ENCODE measurements around the gene SCFD2. TPM values are rescaled to one million over a fixed set of nuclear protein-coding genes. Genes with fewer than 3 reads are reported as not detected.

Gene SCFD2
- total RNA-seq, 2 experiments from 2014 or later: 21.6 to 22.5 TPM

- peaks cover 9% of the 10 kb centered on the region for H3K36me3 Mint-ChIP-seq (ENCODE audit: low read depth)
- no peak overlapping the region for H3K27ac Mint-ChIP-seq
- H3K4me1 Mint-ChIP-seq: no peaks in the 10 kb centered on the region
- no peaks in the 10 kb centered on the region for H3K9me3 Mint-ChIP-seq (ENCODE audit: low read depth)
- DNase-seq: no peak
- H3K4me3 Mint-ChIP-seq: no peak overlapping the region
- ChIA-PET POLR2A (no interaction called here), CTCF (interaction anchor here (0.7 to 0.9 kb wide), 3 partner anchors 214 to 1035 kb away, joined by 3 to 4 read pairs (median 3); no protein-coding TSS in a partner anchor)
- intact Hi-C loops (cut with DNase I, micrococcal nuclease): loop anchor here (5.0 to 10.0 kb wide), 5 partner anchors 178 to 1018 kb away; partner anchors contain the start of gene FIP1L1 (in 1 of the 2)
- peak; percentile 30 for ATAC-seq
- no peaks in the 10 kb centered on the region for H3K27me3 Mint-ChIP-seq
These were observed 166.5 kb downstream of the SCFD2 start for GRCh38 chr4:53199356-53199755.

GRCh38 chr4:53197772-53198142 lies 168.1 kb downstream of the SCFD2 start:
- no peaks in the 10 kb centered on the region for H3K9me3 Mint-ChIP-seq (ENCODE audit: low read depth)
- ATAC-seq: no peak
- H3K27ac Mint-ChIP-seq: no peak overlapping the region
- no peak overlapping the region for H3K4me3 Mint-ChIP-seq
- no peak for DNase-seq
- no peaks in the 10 kb centered on the region for H3K27me3 Mint-ChIP-seq
- ChIA-PET POLR2A (no interaction called here), CTCF (interaction anchor here (0.7 to 1.5 kb wide), 5 partner anchors 11 to 1035 kb away, joined by 3 to 5 read pairs (median 4); no protein-coding TSS in a partner anchor)
- intact Hi-C loops (cut with DNase I, micrococcal nuclease): loop anchor here (1.0 to 10.0 kb wide), 7 partner anchors 180 to 1037 kb away; partner anchors contain the start of gene FIP1L1 (in 1 of the 2)
- no peaks in the 10 kb centered on the region for H3K4me1 Mint-ChIP-seq
- no peaks in the 10 kb centered on the region for H3K36me3 Mint-ChIP-seq (ENCODE audit: low read depth)

GRCh38 chr4:53196882-53197771 lies 168.7 kb downstream of the SCFD2 start:
- intact Hi-C loops (cut with DNase I, micrococcal nuclease): loop anchor here (1.0 to 10.0 kb wide), 7 partner anchors 180 to 1037 kb away; partner anchors contain the start of gene FIP1L1 (in 1 of the 2)
- ChIA-PET POLR2A (no interaction called here), CTCF (interaction anchor here (0.7 to 1.8 kb wide), 7 partner anchors 12 to 1037 kb away, joined by 3 to 5 read pairs (median 4); no protein-coding TSS in a partner anchor)
- ATAC-seq: peak; percentile 36
- Mint-ChIP-seq H3K4me1 (no peaks in the 10 kb centered on the region), H3K9me3 (ENCODE audit: low read depth) (no peaks in the 10 kb centered on the region), H3K36me3 (ENCODE audit: low read depth) (no peaks in the 10 kb centered on the region), H3K27me3 (no peaks in the 10 kb centered on the region), H3K4me3 (no peak overlapping the region), H3K27ac (no peak overlapping the region)
- no peak for DNase-seq

GRCh38 chr4:53195815-53196661 lies 169.8 kb downstream of the SCFD2 start:
- no peak for ATAC-seq
- no peaks in the 10 kb centered on the region for H3K4me1 Mint-ChIP-seq
- H3K27me3 Mint-ChIP-seq: no peaks in the 10 kb centered on the region
- H3K9me3 Mint-ChIP-seq (ENCODE audit: low read depth): no peaks in the 10 kb centered on the region
- H3K4me3 Mint-ChIP-seq: no peak overlapping the region
- ChIA-PET POLR2A (no interaction called here), CTCF (interaction anchor here (0.6 to 1.8 kb wide), 6 partner anchors 150 to 1038 kb away, joined by 3 to 5 read pairs (median 3); no protein-coding TSS in a partner anchor)
- intact Hi-C loops (cut with DNase I, micrococcal nuclease): loop anchor here (2.0 to 10.0 kb wide), 6 partner anchors 181 to 1021 kb away; partner anchors contain the start of gene FIP1L1 (in 1 of the 2)
- DNase-seq: no peak
- H3K27ac Mint-ChIP-seq: no peak overlapping the region
- no peaks in the 10 kb centered on the region for H3K36me3 Mint-ChIP-seq (ENCODE audit: low read depth)

DNA sequence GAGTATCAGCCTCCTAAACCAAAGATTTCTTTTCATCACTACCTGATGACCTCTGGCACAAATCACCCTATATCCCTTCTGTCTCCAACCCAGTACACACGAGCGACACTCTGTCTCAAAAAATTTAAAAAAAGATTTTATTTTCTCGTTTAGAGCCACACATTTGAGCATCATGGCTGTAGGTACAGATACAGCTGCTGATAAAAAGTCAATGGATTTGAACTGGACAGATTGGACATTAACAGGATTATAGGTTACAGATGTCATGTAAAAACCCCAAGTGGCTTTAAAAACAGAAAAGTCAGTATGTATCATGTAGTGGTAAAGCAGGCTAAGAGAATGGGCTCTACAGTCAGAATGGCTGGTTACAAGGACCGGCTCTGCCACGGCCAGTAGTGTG lies 171.1 kb downstream of the SCFD2 start:
- H3K9me3 Mint-ChIP-seq (ENCODE audit: low read depth): no peaks in the 10 kb centered on the region
- H3K36me3 Mint-ChIP-seq (ENCODE audit: low read depth): no peaks in the 10 kb centered on the region
- ChIA-PET POLR2A (no interaction called here), CTCF (interaction anchor here (0.7 to 1.3 kb wide), 3 partner anchors 178 to 1039 kb away, joined by 3 to 5 read pairs (median 3); no protein-coding TSS in a partner anchor)
- ATAC-seq (no peak), DNase-seq (no peak)
- H3K4me3 Mint-ChIP-seq: no peak overlapping the region
- H3K4me1 Mint-ChIP-seq: no peaks in the 10 kb centered on the region
- no peak overlapping the region for H3K27ac Mint-ChIP-seq
- intact Hi-C loops (cut with DNase I, micrococcal nuclease): loop anchor here (2.0 to 10.0 kb wide), 6 partner anchors 180 to 1023 kb away; partner anchors contain the start of gene FIP1L1 (in 1 of the 2)
- H3K27me3 Mint-ChIP-seq: no peaks in the 10 kb centered on the region

- H3K27ac Mint-ChIP-seq: no peak overlapping the region
- ChIA-PET POLR2A (no interaction called here), CTCF (no interaction called here)
- intact Hi-C loops (cut with DNase I, micrococcal nuclease): loop anchor here in 1 of 2 experiments (10.0 kb wide), 2 partner anchors 178 to 242 kb away; no protein-coding TSS in a partner anchor
- H3K4me1 Mint-ChIP-seq: no peaks in the 10 kb centered on the region
- H3K9me3 Mint-ChIP-seq (ENCODE audit: low read depth): no peaks in the 10 kb centered on the region
- H3K4me3 Mint-ChIP-seq: no peak overlapping the region
- DNase-seq (no peak), ATAC-seq (no peak)
- H3K36me3 Mint-ChIP-seq (ENCODE audit: low read depth): no peaks in the 10 kb centered on the region
- no peaks in the 10 kb centered on the region for H3K27me3 Mint-ChIP-seq
These were observed 172.8 kb downstream of the SCFD2 start for GRCh38 chr4:53193111-53193510.

- Mint-ChIP-seq H3K9me3 (ENCODE audit: low read depth) (no peaks in the 10 kb centered on the region), H3K4me1 (no peaks in the 10 kb centered on the region), H3K27ac (no peak overlapping the region), H3K27me3 (no peaks in the 10 kb centered on the region), H3K36me3 (ENCODE audit: low read depth) (no peaks in the 10 kb centered on the region), H3K4me3 (no peak overlapping the region)
- no peak for ATAC-seq
- CTCF ChIA-PET: no interaction called here
- no peak for DNase-seq
- POLR2A ChIA-PET: no interaction called here
- intact Hi-C loops (cut with DNase I, micrococcal nuclease): loop anchor here in 1 of 2 experiments (10.0 kb wide), 2 partner anchors 178 to 242 kb away; no protein-coding TSS in a partner anchor
These were observed 173.4 kb downstream of the SCFD2 start for GRCh38 chr4:53192496-53192895.

- ChIA-PET POLR2A (no interaction called here), CTCF (no interaction called here)
- H3K36me3 Mint-ChIP-seq (ENCODE audit: low read depth): no peaks in the 10 kb centered on the region
- no peak overlapping the region for H3K27ac Mint-ChIP-seq
- no peak for ATAC-seq
- no peak for DNase-seq
- no peaks in the 10 kb centered on the region for H3K9me3 Mint-ChIP-seq (ENCODE audit: low read depth)
- H3K27me3 Mint-ChIP-seq: no peaks in the 10 kb centered on the region
- intact Hi-C loops (cut with DNase I, micrococcal nuclease): loop anchor here in 1 of 2 experiments (10.0 kb wide), 2 partner anchors 177 to 243 kb away; no protein-coding TSS in a partner anchor
- H3K4me3 Mint-ChIP-seq: no peak overlapping the region
- no peaks in the 10 kb centered on the region for H3K4me1 Mint-ChIP-seq
These were observed 173.9 kb downstream of the SCFD2 start for GRCh38 chr4:53191997-53192396.

- Mint-ChIP-seq H3K27me3 (no peaks in the 10 kb centered on the region), H3K27ac (no peak overlapping the region), H3K9me3 (ENCODE audit: low read depth) (no peaks in the 10 kb centered on the region), H3K4me3 (no peak overlapping the region), H3K36me3 (ENCODE audit: low read depth) (peaks cover 13% of the 10 kb centered on the region), H3K4me1 (no peaks in the 10 kb centered on the region)
- intact Hi-C loops (cut with DNase I, micrococcal nuclease): no loop called here
- CTCF ChIA-PET: no interaction called here
- ATAC-seq: no peak
- POLR2A ChIA-PET: no interaction called here
- DNase-seq: no peak
These were observed 176.8 kb downstream of the SCFD2 start for GRCh38 chr4:53189011-53189410.

GRCh38 chr4:53186714-53187358 lies 179.0 kb downstream of the SCFD2 start:
- H3K27me3 Mint-ChIP-seq: no peaks in the 10 kb centered on the region
- CTCF ChIA-PET: interaction anchor here (0.7 to 1.1 kb wide), 2 partner anchors 11 to 18 kb away, joined by 3 read pairs; no protein-coding TSS in a partner anchor
- no peaks in the 10 kb centered on the region for H3K4me1 Mint-ChIP-seq
- DNase-seq (no peak), ATAC-seq (no peak)
- H3K27ac Mint-ChIP-seq: no peak overlapping the region
- peaks cover 27% of the 10 kb centered on the region for H3K36me3 Mint-ChIP-seq (ENCODE audit: low read depth)
- H3K9me3 Mint-ChIP-seq (ENCODE audit: low read depth): no peaks in the 10 kb centered on the region
- no peak overlapping the region for H3K4me3 Mint-ChIP-seq
- POLR2A ChIA-PET: no interaction called here
- intact Hi-C loops (cut with DNase I, micrococcal nuclease): no loop called here
